Activated CD8-positive, alpha-beta memory T cell treated with anti-CD3 and anti-CD28 coated beads, Interleukin-2, amount 10 ng/mL, durations not matched to agents 7 days and 5 days (primary cell): ENCODE results near the gene MELK. TPM values are rescaled to one million over a fixed set of nuclear protein-coding genes. Genes with fewer than 3 reads are reported as not detected.

Experiments
- ATAC-seq: fragments of 150-1000 bp; cut with Tn5 transposase; one replicate; pipeline ENCODE4 v1.10.0; 2021; ENCODE audit warnings: moderate library complexity
- CTCF ChIA-PET: fragments of 350-600 bp; sonication (Branson Sonifier 250); formaldehyde crosslinking; loops from one replicate; lab custom pipeline; 2021; ENCODE audit warnings: antibody characterized with exemption; lab: Charles Lee
- DNase-seq: peaks from one replicate; pipeline ENCODE4 v3.0.0-alpha.2; 2020
- H3K27ac Mint-ChIP-seq: one replicate; pipeline ENCODE4 v1.8.0; 2021; ENCODE audit warnings: mild to moderate bottlenecking, mixed read lengths
- H3K27me3 Mint-ChIP-seq: one replicate; pipeline ENCODE4 v1.8.0; 2021; ENCODE audit warnings: mixed read lengths
- H3K36me3 Mint-ChIP-seq: one replicate; pipeline ENCODE4 v1.8.0; 2021; ENCODE audit warnings: mild to moderate bottlenecking, mixed read lengths
- H3K4me1 Mint-ChIP-seq: one replicate; pipeline ENCODE4 v1.8.0; 2021; ENCODE audit warnings: mixed read lengths
- H3K4me3 Mint-ChIP-seq: one replicate; pipeline ENCODE4 v1.8.0; 2021; ENCODE audit warnings: mild to moderate bottlenecking, moderate library complexity, mixed read lengths
- H3K9me3 Mint-ChIP-seq: one replicate; pipeline ENCODE4 v1.8.0; 2022; ENCODE audit warnings: low read depth, mixed read lengths
- total RNA-seq, 2 experiments: library from RNA; stranded (reverse); gene quantifications; one replicate each; pipeline ENCODE4 v1.2.3, GENCODE V29; 2021

The MELK gene
- total RNA-seq, 2 experiments from 2014 or later: 69.6 to 80.4 TPM

DNA sequence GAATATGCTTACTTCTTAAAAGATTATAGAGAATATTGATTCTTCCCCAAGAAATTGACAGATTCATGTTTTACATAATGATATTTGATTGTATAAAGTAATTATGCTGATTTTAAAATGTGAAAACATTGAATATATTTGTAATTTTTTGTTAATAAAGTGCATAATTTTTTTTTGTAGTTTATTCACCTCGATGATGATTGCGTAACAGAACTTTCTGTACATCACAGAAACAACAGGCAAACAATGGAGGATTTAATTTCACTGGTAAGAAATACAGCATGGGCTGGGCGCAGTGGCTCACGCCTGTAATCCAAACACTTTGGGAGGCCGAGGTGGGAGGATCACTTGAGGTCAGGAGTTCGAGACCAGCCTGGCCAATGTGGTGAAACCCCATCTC lies 70.1 kb downstream of the MELK start:
- Mint-ChIP-seq H3K27ac (no peak overlapping the region), H3K4me1 (peaks cover 8% of the 10 kb centered on the region), H3K36me3 (peaks cover 52% of the 10 kb centered on the region), H3K27me3 (no peaks in the 10 kb centered on the region), H3K4me3 (no peak overlapping the region), H3K9me3 (no peaks in the 10 kb centered on the region)
- ATAC-seq (no peak), DNase-seq (no peak)
- CTCF ChIA-PET: no interaction called here

GRCh38 chr9:36656842-36657241 lies 84.1 kb downstream of the MELK start:
- H3K36me3 Mint-ChIP-seq: peaks cover 55% of the 10 kb centered on the region
- no peaks in the 10 kb centered on the region for H3K27me3 Mint-ChIP-seq

DNA sequence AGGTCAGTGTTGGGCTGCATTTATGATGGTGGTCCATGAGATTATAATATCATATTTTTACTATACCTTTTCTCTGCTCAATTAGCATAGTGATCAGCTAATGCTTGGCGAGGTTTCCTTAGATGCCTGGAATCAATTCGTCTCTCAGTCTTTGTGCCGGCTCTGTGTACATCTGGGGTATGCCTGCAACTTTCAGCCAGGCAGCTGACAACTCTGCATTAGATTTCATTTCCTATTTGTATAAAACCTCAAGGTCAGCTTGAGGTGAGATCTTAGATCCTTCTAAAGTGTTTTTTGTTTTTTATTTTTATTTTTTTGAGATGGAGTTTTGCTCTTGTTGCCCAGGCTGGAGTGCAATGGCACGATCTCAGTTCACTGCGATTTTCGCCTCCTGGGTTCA lies 86.8 kb downstream of the MELK start:
- Mint-ChIP-seq H3K27ac (no peak overlapping the region), H3K4me3 (no peak overlapping the region), H3K36me3 (peaks cover 50% of the 10 kb centered on the region), H3K27me3 (no peaks in the 10 kb centered on the region), H3K9me3 (no peaks in the 10 kb centered on the region), H3K4me1 (peaks cover 3% of the 10 kb centered on the region)
- DNase-seq: no peak
- CTCF ChIA-PET: interaction anchor here (1.1 kb wide), 1 partner anchor 221 kb away, joined by 3 read pairs; no protein-coding TSS in a partner anchor
- no peak for ATAC-seq

More at GRCh38 chr9:36656842-36657241, 84.1 kb downstream of the MELK start:
- H3K9me3 Mint-ChIP-seq: no peaks in the 10 kb centered on the region
- ATAC-seq: no peak
- DNase-seq: no peak
- H3K4me3 Mint-ChIP-seq: no peak overlapping the region
- H3K4me1 Mint-ChIP-seq: no peaks in the 10 kb centered on the region
- no peak overlapping the region for H3K27ac Mint-ChIP-seq
- CTCF ChIA-PET: interaction anchor here (1.5 kb wide), 1 partner anchor 8 kb away, joined by 4 read pairs; no protein-coding TSS in a partner anchor

DNA sequence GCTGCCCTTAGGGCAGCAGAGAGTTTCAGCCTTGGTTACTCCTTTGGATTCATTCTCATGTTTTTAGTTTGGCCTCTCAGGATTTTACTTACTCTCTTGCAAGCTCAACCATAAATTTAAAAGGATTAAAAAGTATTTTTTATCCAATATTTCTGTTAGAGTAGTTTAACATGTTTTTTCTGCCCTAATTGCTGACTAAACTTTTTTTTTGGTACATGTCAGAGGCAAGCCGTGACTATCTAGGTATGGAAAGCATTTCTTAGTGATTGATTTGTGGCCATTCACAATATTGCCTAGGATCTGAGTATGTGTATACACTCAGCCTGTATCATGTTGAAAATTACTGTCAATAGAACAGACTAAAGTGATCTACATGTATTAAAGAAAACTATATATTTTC lies 92.1 kb downstream of the MELK start:
- Mint-ChIP-seq H3K4me3 (no peak overlapping the region), H3K27ac (no peak overlapping the region), H3K27me3 (no peaks in the 10 kb centered on the region), H3K36me3 (peaks cover 43% of the 10 kb centered on the region), H3K4me1 (peaks cover 24% of the 10 kb centered on the region), H3K9me3 (no peaks in the 10 kb centered on the region)
- CTCF ChIA-PET: interaction anchor here (1.1 kb wide), 1 partner anchor 64 kb away, joined by 3 read pairs; no protein-coding TSS in a partner anchor
- DNase-seq (no peak), ATAC-seq (no peak)

DNA sequence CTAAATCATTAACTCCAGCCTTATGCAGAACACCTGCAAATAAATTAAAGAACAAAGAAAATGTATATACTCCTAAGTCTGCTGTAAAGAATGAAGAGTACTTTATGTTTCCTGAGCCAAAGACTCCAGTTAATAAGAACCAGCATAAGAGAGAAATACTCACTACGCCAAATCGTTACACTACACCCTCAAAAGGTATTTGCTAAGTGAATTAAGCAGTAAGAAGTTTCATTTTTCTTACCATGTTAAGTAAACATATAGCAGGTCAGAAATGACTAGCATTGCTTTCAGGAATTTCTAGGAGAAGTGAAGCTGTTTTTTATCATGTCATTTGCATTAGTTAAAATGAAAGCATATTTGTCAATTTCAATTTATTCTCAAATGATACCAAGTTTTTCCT lies 92.7 kb downstream of the MELK start:
- H3K4me1 Mint-ChIP-seq: peaks cover 24% of the 10 kb centered on the region
- peaks cover 45% of the 10 kb centered on the region for H3K36me3 Mint-ChIP-seq
- DNase-seq: no peak
- H3K27ac Mint-ChIP-seq: no peak overlapping the region
- CTCF ChIA-PET: interaction anchor here (0.8 kb wide), 1 partner anchor 63 kb away, joined by 3 read pairs; no protein-coding TSS in a partner anchor
- H3K27me3 Mint-ChIP-seq: no peaks in the 10 kb centered on the region
- no peak for ATAC-seq
- no peaks in the 10 kb centered on the region for H3K9me3 Mint-ChIP-seq
- H3K4me3 Mint-ChIP-seq: no peak overlapping the region

GRCh38 chr9:36665921-36666431 lies 93.3 kb downstream of the MELK start:
- no peaks in the 10 kb centered on the region for H3K9me3 Mint-ChIP-seq
- ATAC-seq (peak; percentile 66), DNase-seq (no peak)
- H3K4me3 Mint-ChIP-seq: no peak overlapping the region
- H3K27ac Mint-ChIP-seq: peak overlapping the region; percentile 52
- H3K27me3 Mint-ChIP-seq: no peaks in the 10 kb centered on the region
- CTCF ChIA-PET: interaction anchor here (0.8 to 1.2 kb wide), 2 partner anchors 63 kb away, joined by 3 to 5 read pairs; no protein-coding TSS in a partner anchor
- peaks cover 24% of the 10 kb centered on the region for H3K4me1 Mint-ChIP-seq
- peaks cover 48% of the 10 kb centered on the region for H3K36me3 Mint-ChIP-seq

- no peak overlapping the region for H3K27ac Mint-ChIP-seq
- no peak overlapping the region for H3K4me3 Mint-ChIP-seq
- CTCF ChIA-PET: interaction anchor here (1.1 kb wide), 1 partner anchor 57 kb away, joined by 3 read pairs; no protein-coding TSS in a partner anchor
- no peaks in the 10 kb centered on the region for H3K9me3 Mint-ChIP-seq
- H3K36me3 Mint-ChIP-seq: peaks cover 58% of the 10 kb centered on the region
- H3K27me3 Mint-ChIP-seq: no peaks in the 10 kb centered on the region
- peaks cover 8% of the 10 kb centered on the region for H3K4me1 Mint-ChIP-seq
- DNase-seq (no peak), ATAC-seq (no peak)
Measured at GRCh38 chr9:36671561-36671960, 98.9 kb downstream of the MELK start.

GRCh38 chr9:36676091-36676490 lies 103.4 kb downstream of the MELK start:
- CTCF ChIA-PET: no interaction called here

DNA sequence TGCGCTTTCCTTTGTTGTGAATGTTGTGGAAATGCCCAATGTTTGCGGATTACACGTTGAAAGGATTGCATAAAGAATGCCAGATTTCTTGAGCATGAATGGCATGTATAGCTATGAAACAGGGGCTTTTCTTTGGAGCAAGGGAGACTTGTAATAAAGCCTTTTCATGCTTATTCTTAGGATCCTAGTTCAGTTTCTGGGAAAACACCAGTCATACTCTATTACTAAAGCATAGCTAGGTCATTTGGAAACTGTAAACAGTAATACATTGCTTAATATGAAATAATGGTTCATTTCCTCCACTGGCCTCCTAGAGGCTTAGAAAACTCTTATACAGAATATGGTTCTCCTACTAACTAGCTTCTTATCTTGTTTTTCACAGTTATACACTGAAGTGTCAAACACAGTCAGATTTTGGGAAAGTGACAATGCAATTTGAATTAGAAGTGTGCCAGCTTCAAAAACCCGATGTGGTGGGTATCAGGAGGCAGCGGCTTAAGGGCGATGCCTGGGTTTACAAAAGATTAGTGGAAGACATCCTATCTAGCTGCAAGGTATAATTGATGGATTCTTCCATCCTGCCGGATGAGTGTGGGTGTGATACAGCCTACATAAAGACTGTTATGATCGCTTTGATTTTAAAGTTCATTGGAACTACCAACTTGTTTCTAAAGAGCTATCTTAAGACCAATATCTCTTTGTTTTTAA lies 104.2 kb downstream of the MELK start:
- Mint-ChIP-seq H3K36me3 (peaks cover 75% of the 10 kb centered on the region), H3K4me1 (peaks cover 14% of the 10 kb centered on the region), H3K27me3 (no peaks in the 10 kb centered on the region), H3K9me3 (no peaks in the 10 kb centered on the region), H3K4me3 (no peak overlapping the region), H3K27ac (no peak overlapping the region)
- DNase-seq: no peak
- ATAC-seq: no peak
- CTCF ChIA-PET: interaction anchor here (1.0 kb wide), 1 partner anchor 52 kb away, joined by 3 read pairs; no protein-coding TSS in a partner anchor

More at GRCh38 chr9:36676091-36676490, 103.4 kb downstream of the MELK start:
- Mint-ChIP-seq H3K4me3 (no peak overlapping the region), H3K27me3 (no peaks in the 10 kb centered on the region), H3K27ac (no peak overlapping the region), H3K4me1 (peaks cover 14% of the 10 kb centered on the region), H3K9me3 (no peaks in the 10 kb centered on the region), H3K36me3 (peaks cover 76% of the 10 kb centered on the region)
- ATAC-seq (no peak), DNase-seq (no peak)

DNA sequence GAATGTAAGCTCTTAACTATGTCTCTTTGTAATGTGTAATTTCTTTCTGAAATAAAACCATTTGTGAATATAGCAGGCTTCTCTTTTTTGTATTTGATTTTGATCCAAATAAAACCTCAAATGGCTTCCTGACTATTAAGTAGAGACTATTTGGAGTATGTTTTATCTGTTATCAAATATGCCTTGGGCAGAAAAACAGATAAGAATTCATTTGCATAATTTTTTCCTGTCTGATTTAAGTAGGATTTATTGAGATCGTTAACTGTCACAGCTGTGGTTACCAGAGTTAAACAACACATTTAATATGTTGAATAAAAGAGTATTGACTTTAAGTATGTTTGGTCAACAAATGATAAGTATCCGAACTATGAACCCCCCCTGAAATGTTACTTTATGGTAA lies 104.9 kb downstream of the MELK start:
- no peaks in the 10 kb centered on the region for H3K9me3 Mint-ChIP-seq
- H3K4me3 Mint-ChIP-seq: no peak overlapping the region
- peaks cover 74% of the 10 kb centered on the region for H3K36me3 Mint-ChIP-seq
- H3K27ac Mint-ChIP-seq: no peak overlapping the region
- H3K27me3 Mint-ChIP-seq: no peaks in the 10 kb centered on the region
- peaks cover 14% of the 10 kb centered on the region for H3K4me1 Mint-ChIP-seq
- ATAC-seq (no peak), DNase-seq (no peak)
- CTCF ChIA-PET: interaction anchor here (1.0 kb wide), 1 partner anchor 51 kb away, joined by 3 read pairs; no protein-coding TSS in a partner anchor

- H3K27me3 Mint-ChIP-seq: no peaks in the 10 kb centered on the region
- H3K27ac Mint-ChIP-seq: no peak overlapping the region
- peaks cover 14% of the 10 kb centered on the region for H3K4me1 Mint-ChIP-seq
- DNase-seq (no peak), ATAC-seq (no peak)
- CTCF ChIA-PET: no interaction called here
- no peak overlapping the region for H3K4me3 Mint-ChIP-seq
- H3K36me3 Mint-ChIP-seq: peaks cover 70% of the 10 kb centered on the region
- H3K9me3 Mint-ChIP-seq: no peaks in the 10 kb centered on the region
Measured at GRCh38 chr9:36679710-36680109, 107.0 kb downstream of the MELK start.

DNA sequence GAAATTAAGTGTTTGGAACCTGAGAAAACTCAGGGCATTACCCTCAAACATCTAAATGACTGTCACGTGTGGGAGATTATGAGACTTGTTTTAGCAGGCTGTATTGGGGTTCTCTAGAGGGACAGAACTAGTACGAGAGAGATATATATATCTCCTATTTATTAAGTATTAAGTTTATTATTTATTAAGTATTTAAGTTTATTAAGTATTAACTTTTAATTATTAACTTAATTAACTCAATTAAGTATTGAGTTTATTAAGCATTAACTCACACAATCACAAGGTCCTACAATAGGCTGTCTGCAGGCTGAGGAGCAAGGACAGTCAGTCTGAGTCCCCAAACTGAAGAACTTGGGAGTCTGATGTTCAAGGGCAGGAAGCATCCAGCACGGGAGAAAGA lies 113.8 kb downstream of the MELK start:
- H3K27ac Mint-ChIP-seq: no peak overlapping the region
- peaks cover 14% of the 10 kb centered on the region for H3K36me3 Mint-ChIP-seq
- H3K4me1 Mint-ChIP-seq: no peaks in the 10 kb centered on the region
- DNase-seq (no peak), ATAC-seq (no peak)
- CTCF ChIA-PET: no interaction called here
- no peak overlapping the region for H3K4me3 Mint-ChIP-seq
- H3K9me3 Mint-ChIP-seq: no peaks in the 10 kb centered on the region
- peaks cover 10% of the 10 kb centered on the region for H3K27me3 Mint-ChIP-seq

- H3K4me1 Mint-ChIP-seq: no peaks in the 10 kb centered on the region
- no peaks in the 10 kb centered on the region for H3K9me3 Mint-ChIP-seq
- DNase-seq: no peak
- no peak overlapping the region for H3K27ac Mint-ChIP-seq
- peaks cover 27% of the 10 kb centered on the region for H3K27me3 Mint-ChIP-seq
- H3K4me3 Mint-ChIP-seq: no peak overlapping the region
- CTCF ChIA-PET: interaction anchor here (1.1 kb wide), 1 partner anchor 38 kb away, joined by 4 read pairs; no protein-coding TSS in a partner anchor
- no peak for ATAC-seq
- no peaks in the 10 kb centered on the region for H3K36me3 Mint-ChIP-seq
Measured at GRCh38 chr9:36690412-36691168, 117.9 kb downstream of the MELK start.
